Stimulated activated CD8-positive, alpha-beta memory T cell treated with anti-CD3 and anti-CD28 coated beads, Interleukin-7, amount 100 ng/mL, for 1 hour (primary cell): Measurements from ENCODE around the gene PRDM12.
"Not testable (repeated sequence)": the region's sequence is repeated elsewhere in the genome, so short reads cannot be mapped to it uniquely, and the experiment has no call there.

ENCODE experiments used
- DNase-seq, 2 donors: peaks; one replicate each; pipeline ENCODE4 v3.0.0-alpha.2; 2020; ENCODE audit warnings: low read depth in 2 of 2

PRDM12 gene

GRCh38 chr9:130663977-130664250 is 480 bp upstream of the PRDM12 start:
- no peak for DNase-seq

- no peak for DNase-seq
Measured at GRCh38 chr9:130665029-130665430, 636 bp downstream of the PRDM12 start.

- no peak for DNase-seq
Measured at GRCh38 chr9:130665431-130666392, 1.3 kb downstream of the PRDM12 start.

GRCh38 chr9:130666393-130667119 is 2.2 kb downstream of the PRDM12 start:
- no peak for DNase-seq

GRCh38 chr9:130667120-130667435 is 2.7 kb downstream of the PRDM12 start:
- DNase-seq = no peak

DNA sequence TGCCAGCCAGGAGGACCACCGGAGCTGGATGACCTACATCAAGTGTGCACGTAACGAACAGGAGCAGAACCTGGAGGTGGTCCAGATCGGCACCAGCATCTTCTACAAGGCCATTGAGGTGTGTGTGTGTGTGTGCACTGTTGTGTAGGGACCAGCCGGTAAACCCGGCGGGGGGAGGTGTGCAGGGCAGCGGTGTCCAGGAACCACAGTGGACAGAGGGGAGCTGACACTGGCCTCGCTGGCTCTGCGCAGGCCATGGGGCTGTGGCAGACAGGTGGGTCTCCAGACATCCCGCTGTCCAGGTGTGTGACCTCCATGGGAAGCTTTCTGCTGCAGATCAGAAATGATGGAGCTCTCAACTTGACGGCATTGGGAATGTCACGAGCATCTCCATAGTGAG is 3.8 kb downstream of the PRDM12 start:
- no peak for DNase-seq

GRCh38 chr9:130668659-130669058 is 4.3 kb downstream of the PRDM12 start:
- DNase-seq = no peak

GRCh38 chr9:130669965-130670364 is 5.6 kb downstream of the PRDM12 start:
- DNase-seq = no peak

- DNase-seq = no peak
Measured at GRCh38 chr9:130670644-130671043, 6.2 kb downstream of the PRDM12 start.

GRCh38 chr9:130672466-130672865 is 8.1 kb downstream of the PRDM12 start:
- DNase-seq = no peak

- DNase-seq = no peak
Measured at GRCh38 chr9:130672933-130673615, 8.7 kb downstream of the PRDM12 start.

- no peak for DNase-seq
Measured at GRCh38 chr9:130675396-130675795, 11.0 kb downstream of the PRDM12 start.

DNA sequence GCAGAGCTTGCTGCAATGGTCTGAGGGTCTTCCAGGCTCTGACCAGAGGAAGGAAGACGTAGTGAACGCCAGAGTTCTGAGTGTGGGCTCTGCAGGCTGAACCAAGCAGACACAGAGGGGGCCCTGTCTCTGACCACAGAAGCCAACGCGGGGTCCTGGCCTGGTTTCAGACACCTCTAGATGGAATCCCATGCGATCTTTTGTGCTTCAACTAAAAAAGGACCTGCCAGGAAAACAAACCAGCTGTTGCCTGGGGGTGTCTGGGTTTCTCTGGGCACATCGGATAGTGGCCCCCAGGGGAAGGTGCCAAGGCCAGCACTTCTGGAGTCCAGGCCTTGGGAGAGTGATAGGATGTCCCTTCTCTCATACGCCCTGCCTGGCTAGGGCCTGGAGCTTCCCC is 12.9 kb downstream of the PRDM12 start:
- DNase-seq = no peak

GRCh38 chr9:130680836-130681768 is 16.7 kb downstream of the PRDM12 start:
- peak; percentile 13 to 22 for DNase-seq

DNA sequence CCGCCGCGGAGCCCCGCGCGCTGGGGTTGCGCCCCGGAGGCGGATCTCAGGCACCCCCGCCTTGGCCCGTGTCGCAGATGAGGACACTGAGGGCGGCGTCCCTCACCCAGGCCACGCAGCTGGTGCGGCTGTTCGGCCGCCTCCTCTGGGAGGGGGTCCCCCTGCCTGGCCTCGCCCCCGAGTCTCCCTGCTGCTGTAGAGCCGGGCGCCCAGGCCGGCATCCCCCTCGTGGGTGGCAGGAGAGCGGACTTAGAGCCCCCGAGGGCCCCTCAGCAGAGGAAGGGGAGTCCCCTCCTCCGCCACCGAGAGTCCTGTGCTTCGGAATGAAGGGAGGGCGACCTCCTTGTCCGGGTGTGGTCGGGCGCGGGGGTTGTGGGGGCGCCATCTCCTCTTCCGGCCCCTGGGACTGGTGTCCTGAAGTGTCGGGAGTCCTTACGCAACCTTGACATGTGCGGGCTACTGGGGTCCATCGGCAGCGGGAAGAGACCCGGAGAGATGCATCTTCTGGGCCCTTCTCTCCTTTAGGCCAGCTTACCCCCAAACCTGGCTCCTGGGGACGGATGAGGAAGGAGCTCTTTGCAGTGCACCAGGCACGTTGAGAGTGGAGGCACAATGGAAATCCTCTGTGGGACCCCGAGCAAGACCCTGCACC is 17.5 kb downstream of the PRDM12 start:
- DNase-seq = no peak

- peak; percentile 31 to 32 for DNase-seq
Measured at GRCh38 chr9:130682421-130683121, 18.2 kb downstream of the PRDM12 start.

GRCh38 chr9:130685104-130685503 is 20.7 kb downstream of the PRDM12 start:
- no peak for DNase-seq

GRCh38 chr9:130685945-130686344 is 21.6 kb downstream of the PRDM12 start:
- not testable (repeated sequence) for DNase-seq

DNA sequence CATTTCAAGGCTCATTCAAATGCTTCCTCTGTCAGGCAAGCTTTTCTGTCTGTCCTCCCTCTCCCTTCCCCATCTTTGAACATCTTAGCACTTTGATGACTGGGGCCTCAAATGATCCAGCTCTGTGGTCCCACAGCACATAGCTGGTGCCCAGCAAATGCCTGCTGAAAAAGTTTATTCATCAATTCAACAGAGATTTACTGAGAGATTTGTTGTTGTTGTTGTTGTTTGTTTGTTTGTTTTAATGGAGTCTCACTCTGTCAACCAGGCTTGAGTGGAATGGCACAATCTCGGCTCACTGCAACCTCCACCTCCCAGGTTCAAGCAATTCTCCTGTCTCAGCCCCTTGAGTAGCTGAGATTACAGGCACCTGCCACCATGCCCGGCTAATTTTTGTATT is 23.2 kb downstream of the PRDM12 start:
- DNase-seq = no peak

- DNase-seq = no peak
Measured at GRCh38 chr9:130688072-130688471, 23.7 kb downstream of the PRDM12 start.

GRCh38 chr9:130689572-130689936 is 25.2 kb downstream of the PRDM12 start:
- DNase-seq = no peak
